Measurements from ENCODE around the gene TTC6. TPM values are rescaled to one million over a fixed set of nuclear protein-coding genes. Genes with fewer than 3 reads are reported as not detected.

TTC6 gene
- total RNA-seq, 1 experiment from 2014 or later: not detected

DNA sequence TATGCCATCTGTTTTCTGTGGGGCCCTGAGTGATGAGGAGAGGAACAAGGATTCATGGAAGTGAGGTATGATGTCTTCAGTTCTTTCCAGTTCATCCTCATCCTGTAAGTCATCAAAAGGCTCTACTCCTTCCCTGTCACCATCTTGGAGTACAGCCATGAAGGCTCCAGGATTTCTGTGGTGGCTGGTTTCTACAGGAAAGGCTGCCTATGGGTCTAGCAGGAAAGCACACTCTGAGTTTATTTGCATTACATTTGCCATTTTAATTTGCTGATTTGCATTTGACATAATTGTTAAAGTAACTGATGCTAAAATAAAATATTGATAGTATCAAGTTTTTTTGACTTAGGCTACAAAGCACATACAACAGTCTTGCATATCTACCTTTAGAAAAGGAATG is 11.2 kb downstream of the TTC6 start:
- no peak overlapping the region for H2AFZ ChIP-seq (ENCODE audit: low read length)
- no peaks in the 10 kb centered on the region for H3K36me3 ChIP-seq (ENCODE audit: insufficient read depth, low read length)
- no peaks in the 10 kb centered on the region for H3K9me3 ChIP-seq (ENCODE audit: low read length)
- H3K27ac ChIP-seq (ENCODE audit: low read length): no peak overlapping the region
- no peak overlapping the region for H3K4me2 ChIP-seq (ENCODE audit: low read depth, low read length, poor library complexity, severe bottlenecking)
- no peaks in the 10 kb centered on the region for H4K20me1 ChIP-seq (ENCODE audit: insufficient read depth, low read depth, low read length)
- H3K27me3 ChIP-seq (ENCODE audit: low read length): no peaks in the 10 kb centered on the region
- no peak overlapping the region for H3K4me3 ChIP-seq (ENCODE audit: low read length)
- no peaks in the 10 kb centered on the region for H3K79me2 ChIP-seq (ENCODE audit: low read length)
- no peak for DNase-seq
- no peaks in the 10 kb centered on the region for H3K9me2 ChIP-seq (replicated peaks; ENCODE audit: insufficient read depth, low read length)
- no peaks in the 10 kb centered on the region for H3K4me1 ChIP-seq (ENCODE audit: low read length)
- H3K9ac ChIP-seq (ENCODE audit: low read length): no peak overlapping the region

DNA sequence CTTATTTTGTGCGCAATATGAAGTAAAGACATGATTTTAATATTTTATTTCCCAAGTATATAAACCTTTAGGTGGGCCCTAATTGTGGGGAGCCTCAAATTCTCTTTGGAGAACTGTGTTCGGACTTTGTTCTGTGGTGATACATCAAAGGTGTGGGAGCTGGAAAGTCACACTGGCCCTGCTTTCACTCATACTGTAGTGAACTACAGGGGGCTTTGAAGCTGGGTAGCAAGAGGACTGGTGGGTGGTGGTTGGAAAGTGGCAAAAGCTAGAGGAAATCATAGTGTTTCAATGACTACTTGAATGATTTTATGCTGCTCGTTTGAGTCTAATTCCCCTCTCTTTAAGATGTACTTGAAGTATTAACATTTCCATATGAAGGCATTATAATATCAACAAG is 13.2 kb downstream of the TTC6 start:
- H3K9me2 ChIP-seq (replicated peaks; ENCODE audit: insufficient read depth, low read length): no peaks in the 10 kb centered on the region
- no peaks in the 10 kb centered on the region for H3K36me3 ChIP-seq (ENCODE audit: insufficient read depth, low read length)
- no peak overlapping the region for H2AFZ ChIP-seq (ENCODE audit: low read length)
- DNase-seq: no peak
- H3K79me2 ChIP-seq (ENCODE audit: low read length): no peaks in the 10 kb centered on the region
- H4K20me1 ChIP-seq (ENCODE audit: insufficient read depth, low read depth, low read length): no peaks in the 10 kb centered on the region
- H3K4me3 ChIP-seq (ENCODE audit: low read length): no peak overlapping the region
- H3K4me2 ChIP-seq (ENCODE audit: low read depth, low read length, poor library complexity, severe bottlenecking): no peak overlapping the region
- H3K9ac ChIP-seq (ENCODE audit: low read length): no peak overlapping the region
- H3K9me3 ChIP-seq (ENCODE audit: low read length): peaks cover 8% of the 10 kb centered on the region; the same call in 1 of the 2 replicates
- H3K27ac ChIP-seq (ENCODE audit: low read length): no peak overlapping the region
- no peaks in the 10 kb centered on the region for H3K27me3 ChIP-seq (ENCODE audit: low read length)
- no peaks in the 10 kb centered on the region for H3K4me1 ChIP-seq (ENCODE audit: low read length)

GRCh38 chr14:37610945-37611523 is 15.6 kb downstream of the TTC6 start:
- no peaks in the 10 kb centered on the region for H4K20me1 ChIP-seq (ENCODE audit: insufficient read depth, low read depth, low read length)
- no peaks in the 10 kb centered on the region for H3K9me2 ChIP-seq (replicated peaks; ENCODE audit: insufficient read depth, low read length)
- no peaks in the 10 kb centered on the region for H3K4me1 ChIP-seq (ENCODE audit: low read length)
- H3K36me3 ChIP-seq (ENCODE audit: insufficient read depth, low read length): no peaks in the 10 kb centered on the region
- no peak overlapping the region for H3K4me3 ChIP-seq (ENCODE audit: low read length)
- H3K9ac ChIP-seq (ENCODE audit: low read length): no peak overlapping the region
- peaks cover 25% of the 10 kb centered on the region for H3K9me3 ChIP-seq (ENCODE audit: low read length)
- no peak overlapping the region for H3K4me2 ChIP-seq (ENCODE audit: low read depth, low read length, poor library complexity, severe bottlenecking)
- no peak overlapping the region for H2AFZ ChIP-seq (ENCODE audit: low read length)
- no peaks in the 10 kb centered on the region for H3K27me3 ChIP-seq (ENCODE audit: low read length)
- no peaks in the 10 kb centered on the region for H3K79me2 ChIP-seq (ENCODE audit: low read length)
- H3K27ac ChIP-seq (ENCODE audit: low read length): no peak overlapping the region
- DNase-seq: no peak

GRCh38 chr14:37615582-37616289 is 20.3 kb downstream of the TTC6 start:
- Histone ChIP-seq H3K4me3 (ENCODE audit: low read length) (no peak overlapping the region), H3K36me3 (ENCODE audit: insufficient read depth, low read length) (no peaks in the 10 kb centered on the region; the same call in 1 of the 2 replicates), H3K79me2 (ENCODE audit: low read length) (no peaks in the 10 kb centered on the region), H3K4me1 (ENCODE audit: low read length) (no peaks in the 10 kb centered on the region), H3K9me2 (replicated peaks; ENCODE audit: insufficient read depth, low read length) (no peaks in the 10 kb centered on the region; the same call in 1 of the 2 replicates), H3K27ac (ENCODE audit: low read length) (no peak overlapping the region), H4K20me1 (ENCODE audit: insufficient read depth, low read depth, low read length) (no peaks in the 10 kb centered on the region), H3K9ac (ENCODE audit: low read length) (no peak overlapping the region), H3K27me3 (ENCODE audit: low read length) (no peaks in the 10 kb centered on the region), H3K9me3 (ENCODE audit: low read length) (peaks cover 29% of the 10 kb centered on the region), H2AFZ (ENCODE audit: low read length) (no peak overlapping the region), H3K4me2 (ENCODE audit: low read depth, low read length, poor library complexity, severe bottlenecking) (no peak overlapping the region)
- DNase-seq: no peak

DNA sequence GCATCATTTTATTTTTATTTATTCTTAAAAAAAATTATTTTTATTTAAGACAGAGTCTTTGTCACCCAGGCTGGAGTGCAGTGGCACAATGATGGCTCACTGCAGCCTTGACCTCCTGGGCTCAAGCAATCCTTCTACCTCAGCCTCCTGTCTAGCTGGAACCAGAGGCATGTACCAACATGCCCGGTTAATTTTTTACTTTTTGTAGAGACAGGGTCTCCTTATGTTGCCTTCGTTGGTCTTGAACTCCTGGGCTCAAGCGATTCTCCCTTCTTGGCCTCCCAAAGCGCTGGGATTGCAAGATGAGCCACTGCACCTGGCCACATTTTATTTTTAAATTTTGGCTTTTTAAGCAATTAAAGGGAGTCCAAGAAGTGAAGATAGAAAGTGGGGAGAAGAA is 21.4 kb downstream of the TTC6 start:
- Histone ChIP-seq H3K27me3 (ENCODE audit: low read length) (no peaks in the 10 kb centered on the region), H3K4me2 (ENCODE audit: low read depth, low read length, poor library complexity, severe bottlenecking) (no peak overlapping the region), H3K9me2 (replicated peaks; ENCODE audit: insufficient read depth, low read length) (no peaks in the 10 kb centered on the region; the same call in 1 of the 2 replicates), H3K79me2 (ENCODE audit: low read length) (no peaks in the 10 kb centered on the region), H3K4me1 (ENCODE audit: low read length) (peaks cover 6% of the 10 kb centered on the region), H4K20me1 (ENCODE audit: insufficient read depth, low read depth, low read length) (no peaks in the 10 kb centered on the region), H2AFZ (ENCODE audit: low read length) (no peak overlapping the region), H3K9me3 (ENCODE audit: low read length) (peaks cover 29% of the 10 kb centered on the region), H3K4me3 (ENCODE audit: low read length) (no peak overlapping the region), H3K9ac (ENCODE audit: low read length) (no peak overlapping the region), H3K36me3 (ENCODE audit: insufficient read depth, low read length) (no peaks in the 10 kb centered on the region; the same call in 1 of the 2 replicates), H3K27ac (ENCODE audit: low read length) (no peak overlapping the region)
- no peak for DNase-seq

DNA sequence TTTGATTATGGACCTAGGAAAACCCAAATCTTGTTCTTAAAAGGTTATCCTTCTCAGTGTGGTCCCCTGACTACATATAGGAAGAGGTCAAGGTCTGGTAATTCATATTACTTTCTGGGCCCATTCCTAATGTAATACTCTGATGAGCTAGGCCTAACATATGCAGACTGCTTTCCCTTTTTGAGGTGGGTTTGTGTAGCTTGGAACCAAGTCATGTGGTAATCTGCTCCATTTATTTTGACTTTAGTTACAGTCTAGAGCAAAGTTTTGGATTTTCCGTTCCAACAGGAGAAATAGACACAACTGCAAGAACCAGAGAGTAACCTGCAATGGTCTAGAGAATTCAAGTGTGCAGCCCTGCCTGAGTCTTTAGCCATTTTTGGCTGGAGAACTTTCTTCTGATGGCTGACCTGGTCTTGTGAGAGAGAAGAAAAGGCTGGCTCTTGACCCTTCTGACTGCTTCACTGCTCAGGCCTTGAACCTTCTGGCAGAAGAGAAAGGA is 22.5 kb downstream of the TTC6 start:
- no peaks in the 10 kb centered on the region for H4K20me1 ChIP-seq (ENCODE audit: insufficient read depth, low read depth, low read length)
- H3K27me3 ChIP-seq (ENCODE audit: low read length): no peaks in the 10 kb centered on the region
- no peaks in the 10 kb centered on the region for H3K79me2 ChIP-seq (ENCODE audit: low read length)
- H3K4me3 ChIP-seq (ENCODE audit: low read length): no peak overlapping the region
- H3K9me3 ChIP-seq (ENCODE audit: low read length): peaks cover 24% of the 10 kb centered on the region
- no peak overlapping the region for H3K9ac ChIP-seq (ENCODE audit: low read length)
- no peak overlapping the region for H3K4me2 ChIP-seq (ENCODE audit: low read depth, low read length, poor library complexity, severe bottlenecking)
- DNase-seq: no peak
- no peak overlapping the region for H3K27ac ChIP-seq (ENCODE audit: low read length)
- H3K36me3 ChIP-seq (ENCODE audit: insufficient read depth, low read length): no peaks in the 10 kb centered on the region; the same call in 1 of the 2 replicates
- peaks cover 6% of the 10 kb centered on the region for H3K4me1 ChIP-seq (ENCODE audit: low read length)
- H3K9me2 ChIP-seq (replicated peaks; ENCODE audit: insufficient read depth, low read length): no peaks in the 10 kb centered on the region; the same call in 1 of the 2 replicates
- H2AFZ ChIP-seq (ENCODE audit: low read length): no peak overlapping the region

GRCh38 chr14:37618498-37619028 is 23.1 kb downstream of the TTC6 start:
- Histone ChIP-seq H3K79me2 (ENCODE audit: low read length) (no peaks in the 10 kb centered on the region), H3K4me2 (ENCODE audit: low read depth, low read length, poor library complexity, severe bottlenecking) (no peak overlapping the region), H3K9ac (ENCODE audit: low read length) (no peak overlapping the region), H3K9me2 (replicated peaks; ENCODE audit: insufficient read depth, low read length) (no peaks in the 10 kb centered on the region; the same call in 1 of the 2 replicates), H3K27ac (ENCODE audit: low read length) (no peak overlapping the region), H3K36me3 (ENCODE audit: insufficient read depth, low read length) (no peaks in the 10 kb centered on the region; the same call in 1 of the 2 replicates), H3K4me3 (ENCODE audit: low read length) (no peak overlapping the region), H3K4me1 (ENCODE audit: low read length) (peaks cover 6% of the 10 kb centered on the region), H3K27me3 (ENCODE audit: low read length) (no peaks in the 10 kb centered on the region), H2AFZ (ENCODE audit: low read length) (no peak overlapping the region), H3K9me3 (ENCODE audit: low read length) (peaks cover 22% of the 10 kb centered on the region), H4K20me1 (ENCODE audit: insufficient read depth, low read depth, low read length) (no peaks in the 10 kb centered on the region)
- DNase-seq: no peak

DNA sequence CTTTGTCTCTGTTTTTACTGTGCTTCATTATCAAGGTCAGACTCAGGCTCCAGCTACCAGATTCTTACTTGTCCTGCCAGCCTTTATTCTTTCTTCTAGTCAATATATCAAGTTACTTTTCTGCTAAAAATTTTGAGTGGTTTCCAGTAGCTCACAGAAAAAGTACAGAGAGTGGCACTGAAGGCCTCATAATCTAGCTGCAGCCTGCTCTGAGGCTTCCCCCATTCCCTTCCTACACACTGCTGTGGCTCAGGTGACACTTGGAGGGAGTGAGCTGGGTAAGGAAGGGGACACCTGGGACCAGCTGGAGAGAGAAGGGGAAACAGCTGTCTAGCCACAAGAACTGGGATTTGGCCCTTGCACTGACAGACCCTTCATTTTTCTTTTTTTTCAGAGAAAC is 25.4 kb downstream of the TTC6 start:
- Histone ChIP-seq H3K9me3 (ENCODE audit: low read length) (peaks cover 6% of the 10 kb centered on the region), H4K20me1 (ENCODE audit: insufficient read depth, low read depth, low read length) (no peaks in the 10 kb centered on the region), H2AFZ (ENCODE audit: low read length) (0 out of 2 replicates have a peak overlapping the region, but pooled peaks have one; percentile 47), H3K4me3 (ENCODE audit: low read length) (no peak overlapping the region), H3K9ac (ENCODE audit: low read length) (no peak overlapping the region), H3K9me2 (replicated peaks; ENCODE audit: insufficient read depth, low read length) (no peaks in the 10 kb centered on the region; the same call in 1 of the 2 replicates), H3K36me3 (ENCODE audit: insufficient read depth, low read length) (no peaks in the 10 kb centered on the region; the same call in 1 of the 2 replicates), H3K27ac (ENCODE audit: low read length) (no peak overlapping the region), H3K79me2 (ENCODE audit: low read length) (no peaks in the 10 kb centered on the region), H3K4me1 (ENCODE audit: low read length) (peaks cover 6% of the 10 kb centered on the region), H3K27me3 (ENCODE audit: low read length) (no peaks in the 10 kb centered on the region), H3K4me2 (ENCODE audit: low read depth, low read length, poor library complexity, severe bottlenecking) (no peak overlapping the region)
- DNase-seq: no peak
